Fibroblast of lung (primary cell): ENCODE measurements around the gene LMAN1L. TPM values are rescaled to one million over a fixed set of nuclear protein-coding genes. Genes with fewer than 3 reads are reported as not detected.

ENCODE experiments used
- DNase-seq, 2 donors: peaks; one replicate each; pipeline versions ENCODE4 v3.0.0 to v3.0.0-alpha.2; 2010; ENCODE audit warnings: low read depth in 2 of 2
- H2AFZ ChIP-seq: 2 replicates; pipeline ENCODE4 v1.5.1; 2012; ENCODE audit warnings: low read length, control low read depth, inconsistent platforms
- H3K27ac ChIP-seq: 2 replicates; pipeline ENCODE4 v1.5.1; 2011; ENCODE audit warnings: low read length, control low read depth; ENCODE audit not compliant: insufficient read depth
- H3K27me3 ChIP-seq: 2 replicates; pipeline ENCODE4 v1.5.1; 2011; ENCODE audit warnings: mild to moderate bottlenecking, low read length; ENCODE audit not compliant: control insufficient read depth, insufficient read depth
- H3K36me3 ChIP-seq: 2 replicates; pipeline ENCODE4 v1.5.1; 2011; ENCODE audit warnings: low read length; ENCODE audit not compliant: control insufficient read depth, insufficient read depth
- H3K4me1 ChIP-seq: 2 replicates; pipeline ENCODE4 v1.5.1; 2011; ENCODE audit warnings: low read length; ENCODE audit not compliant: control insufficient read depth, insufficient read depth; ENCODE audit errors: extremely low read depth
- H3K4me2 ChIP-seq: 2 replicates; pipeline ENCODE4 v1.5.1; 2011; ENCODE audit warnings: low read length, control low read depth; ENCODE audit not compliant: insufficient read depth; ENCODE audit errors: extremely low read depth
- H3K4me3 ChIP-seq, 4 experiments: fragments of 200-600 bp in 1 of 4; sonication (generic) in 1 of 4; replicated peaks in 1 of 4; 2 replicates each; pipeline ENCODE4 v1.5.1; 2011 to 2016; ENCODE audit warnings: low read length in 4 of 4, low read depth in 3 of 4, mild to moderate bottlenecking in 3 of 4, control low read depth in 2 of 4, inconsistent platforms in 1 of 4, mixed read lengths in 1 of 4; ENCODE audit not compliant: insufficient read depth in 1 of 4; ENCODE audit errors: control extremely low read depth in 1 of 4
- H3K79me2 ChIP-seq: 2 replicates; pipeline ENCODE4 v1.5.1; 2012; ENCODE audit warnings: mild to moderate bottlenecking, low read length, inconsistent platforms; ENCODE audit not compliant: control insufficient read depth, insufficient read depth
- H3K9ac ChIP-seq: 2 replicates; pipeline ENCODE4 v1.5.1; 2011; ENCODE audit warnings: mild to moderate bottlenecking, low read length, control low read depth; ENCODE audit not compliant: insufficient read depth
- H3K9me3 ChIP-seq: 2 replicates; pipeline ENCODE4 v1.5.1; 2012; ENCODE audit warnings: low read depth, low read length; ENCODE audit not compliant: control insufficient read depth, insufficient read depth
- H4K20me1 ChIP-seq: 2 replicates; pipeline ENCODE4 v1.5.1; 2011; ENCODE audit warnings: low read length; ENCODE audit not compliant: control insufficient read depth, insufficient read depth; ENCODE audit errors: extremely low read depth
- CTCF ChIP-seq, 2 donors: IDR thresholded peaks in 1 of 2; conservative IDR thresholded peaks in 1 of 2; 1 replicate in 1 of 2; 2 replicates in 1 of 2; pipeline ENCODE4 v1.5.1; 2011 to 2012; ENCODE audit warnings: low read length in 2 of 2, control low read depth in 1 of 2, inconsistent platforms in 1 of 2, low read depth in 1 of 2, mild to moderate bottlenecking in 1 of 2
- EZH2 ChIP-seq: IDR thresholded peaks from 2 replicates; pipeline ENCODE4 v1.5.1; 2012; ENCODE audit warnings: low read length, control low read depth, mild to moderate bottlenecking; ENCODE audit errors: missing control alignments
- polyA plus RNA-seq, 2 donors: library from polyadenylated mRNA; depleted of rRNA in 1 of 2; stranded (reverse) in 1 of 2; unstranded in 1 of 2; fragments of >200 nt; gene quantifications; 2 replicates each; pipeline ENCODE4 v1.2.1, GENCODE V29; 2011 to 2012; ENCODE audit warnings: missing spikeins in 1 of 2
- total RNA-seq: library from RNA; depleted of rRNA; stranded (reverse); fragments of >200 nt; gene quantifications from 2 replicates; pipeline ENCODE4 v1.2.1, GENCODE V29; 2014

Gene LMAN1L
- total and polyA plus RNA-seq, 2 donors (not counting 1 experiment from before 2014, with no cell fraction given): not detected

GRCh38 chr15:74788683-74789151, 23.9 kb upstream of the LMAN1L start:
- peak overlapping the region; percentile 45 for H3K27ac ChIP-seq
- H3K4me1 ChIP-seq: peaks cover 69% of the 10 kb centered on the region
- no peak overlapping the region for H3K4me3 ChIP-seq
- H4K20me1 ChIP-seq: no peaks in the 10 kb centered on the region
- H3K36me3 ChIP-seq: no peaks in the 10 kb centered on the region
- H3K9me3 ChIP-seq: no peaks in the 10 kb centered on the region
- no peak overlapping the region for H3K9ac ChIP-seq
- no peak overlapping the region for H3K4me2 ChIP-seq
- DNase-seq: no peak
- no peaks in the 10 kb centered on the region for H3K27me3 ChIP-seq
- TF ChIP-seq EZH2: no peak
- TF ChIP-seq CTCF (conservative IDR thresholded peaks at IDR 0.05 in 1 of 2, IDR thresholded peaks at IDR 0.05 in 1 of 2; ENCODE audit: low read depth in 1 of 2, low read length in 2 of 2): no peak
- H3K79me2 ChIP-seq: peaks cover 83% of the 10 kb centered on the region
- no peak overlapping the region for H2AFZ ChIP-seq

GRCh38 chr15:74789171-74789631, 23.4 kb upstream of the LMAN1L start:
- Histone ChIP-seq H4K20me1 (no peaks in the 10 kb centered on the region), H3K27ac (peak overlapping the region; percentile 59), H3K4me1 (peaks cover 64% of the 10 kb centered on the region), H3K4me3 (no peak overlapping the region), H3K4me2 (no peak overlapping the region), H3K9ac (no peak overlapping the region), H3K79me2 (peaks cover 79% of the 10 kb centered on the region), H3K36me3 (no peaks in the 10 kb centered on the region), H2AFZ (no peak overlapping the region), H3K27me3 (no peaks in the 10 kb centered on the region), H3K9me3 (no peaks in the 10 kb centered on the region)
- TF ChIP-seq EZH2: no peak
- TF ChIP-seq CTCF (conservative IDR thresholded peaks at IDR 0.05 in 1 of 2, IDR thresholded peaks at IDR 0.05 in 1 of 2; ENCODE audit: low read depth in 1 of 2, low read length in 2 of 2): no peak
- no peak for DNase-seq

GRCh38 chr15:74789741-74790079, 22.9 kb upstream of the LMAN1L start:
- H3K27ac ChIP-seq: peak overlapping the region; percentile 59
- H3K4me2 ChIP-seq: peak overlapping the region; percentile 23
- H2AFZ ChIP-seq: no peak overlapping the region

More at GRCh38 chr15:74789741-74790079, 22.9 kb upstream of the LMAN1L start:
- Histone ChIP-seq H3K9ac (peak overlapping the region; percentile 20), H3K4me1 (peaks cover 59% of the 10 kb centered on the region), H3K4me3 (no peak overlapping the region), H3K27me3 (no peaks in the 10 kb centered on the region), H3K79me2 (peaks cover 79% of the 10 kb centered on the region), H3K36me3 (no peaks in the 10 kb centered on the region), H4K20me1 (no peaks in the 10 kb centered on the region), H3K9me3 (no peaks in the 10 kb centered on the region)
- DNase-seq: no peak
- TF ChIP-seq CTCF (conservative IDR thresholded peaks at IDR 0.05 in 1 of 2, IDR thresholded peaks at IDR 0.05 in 1 of 2; ENCODE audit: low read depth in 1 of 2, low read length in 2 of 2) (no peak), EZH2 (no peak)
